PFSK-1 (cell line): Measurements from ENCODE around the gene LRRC14B.

Experiments used
- POLR2AphosphoS5 ChIP-seq: IDR thresholded peaks from 2 replicates; pipeline ENCODE4 v1.6.1; 2012; ENCODE audit warnings: low read depth, mild to moderate bottlenecking, control low read depth, low read length, moderate library complexity
- REST ChIP-seq, 2 experiments: IDR thresholded peaks; 2 replicates each; pipeline versions ENCODE4 v1.6.1 to v1.8.0; 2011 to 2012; ENCODE audit warnings: low read depth in 2 of 2, low read length in 2 of 2, control low read depth in 1 of 2, inconsistent platforms in 1 of 2, mild to moderate bottlenecking in 1 of 2, moderate library complexity in 1 of 2; ENCODE audit not compliant: insufficient read depth in 1 of 2
- SIN3A ChIP-seq: IDR thresholded peaks from 2 replicates; pipeline ENCODE4 v1.6.1; 2012; ENCODE audit warnings: mild to moderate bottlenecking, low read length, moderate library complexity, borderline replicate concordance; ENCODE audit not compliant: insufficient read depth
- TAF1 ChIP-seq: IDR thresholded peaks from 2 replicates; pipeline ENCODE4 v1.6.1; 2012; ENCODE audit warnings: low read length, control low read depth, borderline replicate concordance; ENCODE audit not compliant: insufficient read depth

GRCh38 chr5:192691-192969 is 1.3 kb downstream of the LRRC14B start:
- TF ChIP-seq POLR2AphosphoS5 (no peak), SIN3A (no peak), REST (IDR thresholded peaks at IDR 0.05; ENCODE audit: insufficient read depth in 1 of 2, low read depth in 2 of 2, low read length in 2 of 2) (no peak), TAF1 (no peak)
